WTC11 (cell line): ENCODE data around the gene PLEKHA6. TPM values are rescaled to one million over a fixed set of nuclear protein-coding genes. Genes with fewer than 3 reads are reported as not detected.

Experiments used
- ATAC-seq: fragments of 200-7000 bp; cut with Tn5 transposase; 2 replicates; pipeline ENCODE4 v1.10.0; 2021; ENCODE audit warnings: mild to moderate bottlenecking, moderate library complexity
- CTCF ChIA-PET: fragments of 300-600 bp; sonication (Branson Sonifier 250); formaldehyde crosslinking; loops from one replicate; lab custom pipeline; 2021; ENCODE audit warnings: antibody characterized with exemption; lab: Charles Lee
- POLR2A ChIA-PET: fragments of 350-600 bp; sonication (Branson Sonifier 250); formaldehyde crosslinking; loops from one replicate; lab custom pipeline; 2021; ENCODE audit warnings: antibody characterized with exemption; lab: Charles Lee
- DNase-seq: peaks from one replicate; pipeline ENCODE4 v3.0.0; 2021; ENCODE audit warnings: low spot score
- H3K27ac Mint-ChIP-seq: 2 replicates; pipeline ENCODE4 v1.8.0; 2021; ENCODE audit warnings: mixed read lengths
- H3K27me3 Mint-ChIP-seq: 2 replicates; pipeline ENCODE4 v1.8.0; 2021; ENCODE audit warnings: low read depth, mild to moderate bottlenecking, moderate library complexity, mixed read lengths
- H3K36me3 Mint-ChIP-seq: 2 replicates; pipeline ENCODE4 v1.8.0; 2021; ENCODE audit warnings: mixed read lengths
- H3K4me1 Mint-ChIP-seq: 2 replicates; pipeline ENCODE4 v1.8.0; 2022; ENCODE audit warnings: mixed read lengths
- H3K4me3 Mint-ChIP-seq: 2 replicates; pipeline ENCODE4 v1.8.0; 2021; ENCODE audit warnings: mild to moderate bottlenecking, moderate library complexity, mixed read lengths
- H3K9me3 Mint-ChIP-seq: 2 replicates; pipeline ENCODE4 v1.8.0; 2021; ENCODE audit warnings: mixed read lengths
- ARID4B ChIP-seq: sonication (generic); formaldehyde crosslinking; IDR thresholded peaks from 2 replicates; pipeline ENCODE4 v1.8.0; 2023; ENCODE audit warnings: missing genetic modification reagents, mild to moderate bottlenecking, borderline replicate concordance
- FOXJ3 ChIP-seq: sonication (generic); formaldehyde crosslinking; IDR thresholded peaks from 2 replicates; pipeline ENCODE4 v1.9.0; 2021; ENCODE audit warnings: missing genetic modification reagents, mild to moderate bottlenecking, borderline replicate concordance
- FOXK1 ChIP-seq: sonication (generic); formaldehyde crosslinking; IDR thresholded peaks from 2 replicates; pipeline ENCODE4 v1.8.0; 2022; ENCODE audit warnings: mild to moderate bottlenecking, moderate library complexity, missing genetic modification reagents
- MXD4 ChIP-seq: fragments of 250-450 bp; sonication (Bioruptor Pico); IDR thresholded peaks from 2 replicates; pipeline ENCODE4 v1.8.0; 2021; ENCODE audit warnings: mild to moderate bottlenecking, moderate library complexity, borderline replicate concordance
- NFYB ChIP-seq: sonication (generic); formaldehyde crosslinking; conservative IDR thresholded peaks from 2 replicates; pipeline ENCODE4 v1.8.0; 2022; ENCODE audit warnings: low read depth, missing genetic modification reagents
- SP1 ChIP-seq: sonication (generic); formaldehyde crosslinking; conservative IDR thresholded peaks from 2 replicates; pipeline ENCODE4 v1.8.1; 2022; ENCODE audit warnings: missing genetic modification reagents
- ZBTB43 ChIP-seq: sonication (generic); formaldehyde crosslinking; IDR thresholded peaks from 2 replicates; pipeline ENCODE4 v1.8.1; 2023; ENCODE audit warnings: mild to moderate bottlenecking, missing genetic modification reagents
- ZMAT4 ChIP-seq: fragments of 250-450 bp; sonication (Bioruptor Pico); IDR thresholded peaks from 2 replicates; pipeline ENCODE4 v1.9.0; 2021; ENCODE audit warnings: mild to moderate bottlenecking
- ZNF138 ChIP-seq: sonication (generic); formaldehyde crosslinking; conservative IDR thresholded peaks from 2 replicates; pipeline ENCODE4 v1.8.1; 2022; ENCODE audit warnings: mild to moderate bottlenecking, moderate library complexity, missing genetic modification reagents
- ZNF263 ChIP-seq: sonication (generic); formaldehyde crosslinking; IDR thresholded peaks from 2 replicates; pipeline ENCODE4 v1.8.1; 2022; ENCODE audit warnings: low read depth, mild to moderate bottlenecking, moderate library complexity, missing genetic modification reagents
- ZNF317 ChIP-seq: sonication (generic); formaldehyde crosslinking; IDR thresholded peaks from 2 replicates; pipeline ENCODE4 v1.8.1; 2023; ENCODE audit warnings: low read depth, mild to moderate bottlenecking, moderate library complexity, missing genetic modification reagents, borderline replicate concordance
- ZNF416 ChIP-seq: fragments of 250-450 bp; sonication (Bioruptor Pico); IDR thresholded peaks from 2 replicates; pipeline ENCODE4 v1.9.0; 2021; ENCODE audit warnings: mild to moderate bottlenecking, inconsistent platforms
- total RNA-seq: library from RNA; stranded (reverse); gene quantifications from 3 replicates; pipeline ENCODE4 v1.2.3, GENCODE V29; 2021
- TF ChIP-seq, protein P1 (sequence below): sonication (generic); formaldehyde crosslinking; IDR thresholded peaks from 2 replicates; pipeline ENCODE4 v1.8.1; 2022; ENCODE audit warnings: mild to moderate bottlenecking, missing genetic modification reagents, moderate library complexity, borderline replicate concordance
- TF ChIP-seq, protein P2 (sequence below): sonication (generic); formaldehyde crosslinking; IDR thresholded peaks from 2 replicates; pipeline ENCODE4 v1.8.1; 2022; ENCODE audit warnings: low read depth, missing genetic modification reagents, borderline replicate concordance
- TF ChIP-seq, protein P3 (sequence below): fragments of 200-600 bp; IDR thresholded peaks from 2 replicates; pipeline ENCODE4 v1.8.0; 2022; ENCODE audit warnings: antibody characterized with exemption

Gene PLEKHA6
- total RNA-seq, 1 experiment from 2014 or later, result 11.6 TPM

GRCh38 chr1:204180133-204180532 is 179.6 kb downstream of the PLEKHA6 start:
- ATAC-seq, result no peak
- Mint-ChIP-seq H3K36me3 (no peaks in the 10 kb centered on the region), H3K9me3 (peaks cover 15% of the 10 kb centered on the region), H3K27ac (no peak overlapping the region), H3K4me3 (no peak overlapping the region), H3K27me3 (peaks cover 37% of the 10 kb centered on the region), H3K4me1 (no peaks in the 10 kb centered on the region)
- ChIA-PET CTCF (interaction anchor here (1.3 to 4.9 kb wide), 3 partner anchors 18 to 266 kb away, joined by 4 to 20 read pairs (median 8); no protein-coding TSS in a partner anchor), POLR2A (no interaction called here)
- DNase-seq, result no peak
- no peak for TF ChIP-seq MXD4 (CRISPR knock-in tag)
- no peak for TF ChIP-seq ZBTB43 (CRISPR knock-in tag)
- no peak for TF ChIP-seq ZMAT4 (CRISPR knock-in tag)
- no peak for TF ChIP-seq ZNF416
- TF ChIP-seq, protein P1, sequence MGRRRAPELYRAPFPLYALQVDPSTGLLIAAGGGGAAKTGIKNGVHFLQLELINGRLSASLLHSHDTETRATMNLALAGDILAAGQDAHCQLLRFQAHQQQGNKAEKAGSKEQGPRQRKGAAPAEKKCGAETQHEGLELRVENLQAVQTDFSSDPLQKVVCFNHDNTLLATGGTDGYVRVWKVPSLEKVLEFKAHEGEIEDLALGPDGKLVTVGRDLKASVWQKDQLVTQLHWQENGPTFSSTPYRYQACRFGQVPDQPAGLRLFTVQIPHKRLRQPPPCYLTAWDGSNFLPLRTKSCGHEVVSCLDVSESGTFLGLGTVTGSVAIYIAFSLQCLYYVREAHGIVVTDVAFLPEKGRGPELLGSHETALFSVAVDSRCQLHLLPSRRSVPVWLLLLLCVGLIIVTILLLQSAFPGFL (CRISPR knock-in tag), result no peak
- TF ChIP-seq, protein P2, sequence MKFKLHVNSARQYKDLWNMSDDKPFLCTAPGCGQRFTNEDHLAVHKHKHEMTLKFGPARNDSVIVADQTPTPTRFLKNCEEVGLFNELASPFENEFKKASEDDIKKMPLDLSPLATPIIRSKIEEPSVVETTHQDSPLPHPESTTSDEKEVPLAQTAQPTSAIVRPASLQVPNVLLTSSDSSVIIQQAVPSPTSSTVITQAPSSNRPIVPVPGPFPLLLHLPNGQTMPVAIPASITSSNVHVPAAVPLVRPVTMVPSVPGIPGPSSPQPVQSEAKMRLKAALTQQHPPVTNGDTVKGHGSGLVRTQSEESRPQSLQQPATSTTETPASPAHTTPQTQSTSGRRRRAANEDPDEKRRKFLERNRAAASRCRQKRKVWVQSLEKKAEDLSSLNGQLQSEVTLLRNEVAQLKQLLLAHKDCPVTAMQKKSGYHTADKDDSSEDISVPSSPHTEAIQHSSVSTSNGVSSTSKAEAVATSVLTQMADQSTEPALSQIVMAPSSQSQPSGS (CRISPR knock-in tag), result no peak
- TF ChIP-seq FOXJ3 (CRISPR knock-in tag), result no peak
- no peak for TF ChIP-seq FOXK1 (CRISPR knock-in tag)
- no peak for TF ChIP-seq NFYB (CRISPR knock-in tag)
- no peak for TF ChIP-seq ZNF138 (CRISPR knock-in tag)
- no peak for TF ChIP-seq ARID4B (CRISPR knock-in tag)
- no peak for TF ChIP-seq ZNF317 (CRISPR knock-in tag)
- no peak for TF ChIP-seq SP1
- TF ChIP-seq, protein P3, sequence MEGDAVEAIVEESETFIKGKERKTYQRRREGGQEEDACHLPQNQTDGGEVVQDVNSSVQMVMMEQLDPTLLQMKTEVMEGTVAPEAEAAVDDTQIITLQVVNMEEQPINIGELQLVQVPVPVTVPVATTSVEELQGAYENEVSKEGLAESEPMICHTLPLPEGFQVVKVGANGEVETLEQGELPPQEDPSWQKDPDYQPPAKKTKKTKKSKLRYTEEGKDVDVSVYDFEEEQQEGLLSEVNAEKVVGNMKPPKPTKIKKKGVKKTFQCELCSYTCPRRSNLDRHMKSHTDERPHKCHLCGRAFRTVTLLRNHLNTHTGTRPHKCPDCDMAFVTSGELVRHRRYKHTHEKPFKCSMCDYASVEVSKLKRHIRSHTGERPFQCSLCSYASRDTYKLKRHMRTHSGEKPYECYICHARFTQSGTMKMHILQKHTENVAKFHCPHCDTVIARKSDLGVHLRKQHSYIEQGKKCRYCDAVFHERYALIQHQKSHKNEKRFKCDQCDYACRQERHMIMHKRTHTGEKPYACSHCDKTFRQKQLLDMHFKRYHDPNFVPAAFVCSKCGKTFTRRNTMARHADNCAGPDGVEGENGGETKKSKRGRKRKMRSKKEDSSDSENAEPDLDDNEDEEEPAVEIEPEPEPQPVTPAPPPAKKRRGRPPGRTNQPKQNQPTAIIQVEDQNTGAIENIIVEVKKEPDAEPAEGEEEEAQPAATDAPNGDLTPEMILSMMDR, result no peak
- no peak for TF ChIP-seq ZNF263 (CRISPR knock-in tag)
